Measurements from ENCODE around the gene UBE4B. TPM values are rescaled to one million over a fixed set of nuclear protein-coding genes. Genes with fewer than 3 reads are reported as not detected.

Gene UBE4B
- total and polyA plus RNA-seq, 9 of the 15 experiments (the other 6 are each of a cell fraction or from before 2014, with no cell fraction given) = 11.7 to 73.7 (median 40.1) TPM

DNA sequence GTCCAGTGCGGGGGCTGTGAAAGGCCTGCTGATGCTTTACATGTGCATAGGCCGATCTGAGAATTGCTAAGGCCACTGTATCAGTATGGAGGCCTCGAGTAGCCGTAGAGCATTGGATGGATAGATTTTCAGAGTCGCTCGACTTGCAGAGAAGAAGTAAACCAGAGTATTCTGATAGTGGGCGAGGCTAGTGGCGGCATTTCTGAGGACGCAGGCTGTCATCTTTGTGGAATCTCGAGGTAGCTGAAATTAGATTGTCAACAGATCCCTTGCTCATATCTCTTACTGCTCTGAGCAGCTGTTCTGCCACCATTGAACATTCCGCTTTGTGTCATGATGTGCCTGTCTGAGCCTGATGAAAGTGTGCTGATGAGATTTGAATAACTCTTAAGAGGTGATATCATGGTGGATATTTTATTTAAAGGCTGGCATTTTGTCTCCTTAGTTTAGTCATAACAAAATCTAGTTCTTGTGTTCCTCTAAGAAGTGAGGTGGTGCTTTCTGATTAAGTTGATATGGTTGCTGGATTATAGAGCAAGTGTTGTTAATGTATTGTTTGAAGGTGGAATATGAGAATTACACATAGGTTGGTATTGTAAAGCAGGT is 179.2 kb downstream of the UBE4B start (continued):
- TF ChIP-seq CXXC5 (CRISPR knock-in tag; IDR thresholded peaks at IDR 0.05) (no peak), JUND (IDR thresholded peaks at IDR 0.05; ENCODE audit: borderline replicate concordance, low read depth, low read length) (no peak), JUND (tag; IDR thresholded peaks at IDR 0.05; ENCODE audit: borderline replicate concordance, low read depth, low read length) (no peak), ZNF175 (CRISPR knock-in tag; IDR thresholded peaks at IDR 0.05; ENCODE audit: low read depth) (no peak), ZNF133 (CRISPR knock-in tag; IDR thresholded peaks at IDR 0.05) (no peak), BACH1 (tag; IDR thresholded peaks at IDR 0.05) (no peak), ZNF79 (CRISPR knock-in tag; IDR thresholded peaks at IDR 0.05; ENCODE audit: low read depth) (no peak), KHSRP (IDR thresholded peaks at IDR 0.05) (no peak), HNRNPL (IDR thresholded peaks at IDR 0.05; ENCODE audit: low read depth, low read length) (no peak), HMGN3 (IDR thresholded peaks at IDR 0.05; ENCODE audit: borderline replicate concordance, extremely low read depth, insufficient read length, low read depth, low read length) (no peak), NFE2L1 (tag; IDR thresholded peaks at IDR 0.05; ENCODE audit: borderline replicate concordance, low read depth) (no peak), HDAC1 (IDR thresholded peaks at IDR 0.05) (peak in 1 of 2 experiments; percentile 34; a peak in 1 of 4 replicates), ZNF197 (CRISPR knock-in tag; IDR thresholded peaks at IDR 0.05; ENCODE audit: low read depth) (no peak), CBX8 (IDR thresholded peaks at IDR 0.05; ENCODE audit: borderline replicate concordance, extremely low read depth, low read depth, low read length, poor library complexity, severe bottlenecking) (no peak), ZNF444 (CRISPR knock-in tag; IDR thresholded peaks at IDR 0.05) (no peak), ZNF75A (CRISPR knock-in tag; IDR thresholded peaks at IDR 0.05) (no peak), ZNF589 (CRISPR knock-in tag; IDR thresholded peaks at IDR 0.05; ENCODE audit: low read depth) (no peak), ZNF699 (CRISPR knock-in tag; IDR thresholded peaks at IDR 0.05; ENCODE audit: insufficient replicate concordance) (no peak), DNMT1 (IDR thresholded peaks at IDR 0.05) (no peak), CBFA2T3 (IDR thresholded peaks at IDR 0.05) (peak; percentile 59), HDAC2 (IDR thresholded peaks at IDR 0.05) (no peak; the same call in 1 of the 2 replicates), ARID1B (IDR thresholded peaks at IDR 0.05) (peak; percentile 42), TEAD1 (CRISPR knock-in tag; IDR thresholded peaks at IDR 0.05) (0 out of 4 replicates have a peak, but pooled peaks of 1 of the 2 experiments have one; percentile 40)
- TF ChIP-seq, protein P1, sequence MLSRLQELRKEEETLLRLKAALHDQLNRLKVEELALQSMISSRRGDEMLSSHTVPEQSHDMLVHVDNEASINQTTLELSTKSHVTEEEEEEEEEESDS (CRISPR knock-in tag; IDR thresholded peaks at IDR 0.05) = no peak
- TF ChIP-seq, protein P2, sequence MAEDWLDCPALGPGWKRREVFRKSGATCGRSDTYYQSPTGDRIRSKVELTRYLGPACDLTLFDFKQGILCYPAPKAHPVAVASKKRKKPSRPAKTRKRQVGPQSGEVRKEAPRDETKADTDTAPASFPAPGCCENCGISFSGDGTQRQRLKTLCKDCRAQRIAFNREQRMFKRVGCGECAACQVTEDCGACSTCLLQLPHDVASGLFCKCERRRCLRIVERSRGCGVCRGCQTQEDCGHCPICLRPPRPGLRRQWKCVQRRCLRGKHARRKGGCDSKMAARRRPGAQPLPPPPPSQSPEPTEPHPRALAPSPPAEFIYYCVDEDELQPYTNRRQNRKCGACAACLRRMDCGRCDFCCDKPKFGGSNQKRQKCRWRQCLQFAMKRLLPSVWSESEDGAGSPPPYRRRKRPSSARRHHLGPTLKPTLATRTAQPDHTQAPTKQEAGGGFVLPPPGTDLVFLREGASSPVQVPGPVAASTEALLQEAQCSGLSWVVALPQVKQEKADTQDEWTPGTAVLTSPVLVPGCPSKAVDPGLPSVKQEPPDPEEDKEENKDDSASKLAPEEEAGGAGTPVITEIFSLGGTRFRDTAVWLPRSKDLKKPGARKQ (CRISPR knock-in tag; IDR thresholded peaks at IDR 0.05) = no peak

Measured in K562 (cell line).